SK-MEL-5 (cell line): Measurements from ENCODE around the gene MAD2L2. TPM values are rescaled to one million over a fixed set of nuclear protein-coding genes. Genes with fewer than 3 reads are reported as not detected.
A peak's percentile ranks its signal among the peaks of the same experiment; 100 is the strongest.

ENCODE experiments used
- DNase-seq: peaks from one replicate; pipeline ENCODE4 v3.0.0-alpha.2; 2016; ENCODE audit warnings: low read depth, low spot score
- in situ Hi-C: cut with HindIII; loops from 2 replicates; pipeline ENCODE4 v1.10.0; 2016; ENCODE audit warnings: low sequenced_read_pairs, high pct_unique_total_duplicates, low pct_unique_long_range_greater_than_20kb
- total RNA-seq: library from RNA; depleted of rRNA; stranded (reverse); fragments of >200 nt; shearing (Covaris generic); gene quantifications from 2 replicates; pipeline ENCODE4 v1.2.3, GENCODE V29; 2014

MAD2L2 gene
- total RNA-seq, 1 experiment from 2014 or later = 64.8 TPM

GRCh38 chr1:11691928-11692711 is 11.2 kb upstream of the MAD2L2 start:
- in situ Hi-C loops = no loop called here
- no peak for DNase-seq

- in situ Hi-C loops = no loop called here
- no peak for DNase-seq
Observed at GRCh38 chr1:11691302-11691914, 10.5 kb upstream of the MAD2L2 start, which contains the start of gene DRAXIN. TSS of gene DRAXIN (plus strand) at chr1:11691710. CDS start at chr1:11706259, 14,549 bp downstream.

GRCh38 chr1:11690397-11691301 is 9.7 kb upstream of the MAD2L2 start:
- no peak for DNase-seq
- in situ Hi-C loops = no loop called here

- in situ Hi-C loops = no loop called here
- no peak for DNase-seq
Observed at GRCh38 chr1:11688506-11688905, 7.6 kb upstream of the MAD2L2 start.

GRCh38 chr1:11685210-11685752 is 4.3 kb upstream of the MAD2L2 start:
- peak; percentile 28 for DNase-seq
- in situ Hi-C loops = no loop called here

GRCh38 chr1:11684070-11684469 is 3.1 kb upstream of the MAD2L2 start:
- no peak for DNase-seq
- in situ Hi-C loops = no loop called here

GRCh38 chr1:11682799-11683198 is 1.9 kb upstream of the MAD2L2 start:
- in situ Hi-C loops = no loop called here
- DNase-seq = no peak

GRCh38 chr1:11682287-11682771 is 1.4 kb upstream of the MAD2L2 start:
- no peak for DNase-seq
- in situ Hi-C loops = no loop called here

GRCh38 chr1:11680270-11681070 is 478 bp downstream of the MAD2L2 start:
- no peak for DNase-seq

GRCh38 chr1:11678442-11678841 is 2.5 kb downstream of the MAD2L2 start:
- DNase-seq = no peak
- in situ Hi-C loops = no loop called here

More at GRCh38 chr1:11680270-11681070, 478 bp downstream of the MAD2L2 start:
- in situ Hi-C loops = no loop called here

GRCh38 chr1:11676386-11677103 is 4.4 kb downstream of the MAD2L2 start:
- DNase-seq = no peak
- in situ Hi-C loops = no loop called here

- in situ Hi-C loops = no loop called here
- DNase-seq = no peak
Observed at GRCh38 chr1:11675325-11675724, 5.6 kb downstream of the MAD2L2 start.

GRCh38 chr1:11674488-11674887 is 6.5 kb downstream of the MAD2L2 start:
- no peak for DNase-seq
- in situ Hi-C loops = no loop called here

GRCh38 chr1:11673089-11673769 is 7.7 kb downstream of the MAD2L2 start:
- in situ Hi-C loops = no loop called here
- no peak for DNase-seq

- DNase-seq = no peak
- in situ Hi-C loops = no loop called here
Observed at GRCh38 chr1:11671544-11672286, 9.2 kb downstream of the MAD2L2 start.
